IPS-20b (cell line): ENCODE results near the gene CPLANE2.
"Not testable (repeated sequence)": the region's sequence is repeated elsewhere in the genome, so short reads cannot be mapped to it uniquely, and the experiment has no call there.

Source experiments
- H3K27ac ChIP-seq: one replicate; pipeline ENCODE4 v1.5.1; 2013; ENCODE audit warnings: low read length
- H3K27me3 ChIP-seq: 2 replicates; pipeline ENCODE4 v1.6.1; 2013; ENCODE audit warnings: mild to moderate bottlenecking, low read length, inconsistent platforms; ENCODE audit not compliant: insufficient read depth
- H3K36me3 ChIP-seq: 2 replicates; pipeline ENCODE4 v1.6.1; 2013; ENCODE audit warnings: low read depth, mild to moderate bottlenecking, inconsistent platforms, low read length, moderate library complexity; ENCODE audit not compliant: insufficient read depth
- H3K4me1 ChIP-seq: 2 replicates; pipeline ENCODE4 v1.6.1; 2013; ENCODE audit warnings: mild to moderate bottlenecking, control low read depth, inconsistent platforms, low read length, moderate library complexity; ENCODE audit not compliant: insufficient read depth
- H3K4me3 ChIP-seq: 2 replicates; pipeline ENCODE4 v1.5.1; 2013; ENCODE audit warnings: mild to moderate bottlenecking, low read length, inconsistent platforms
- H3K9ac ChIP-seq: 2 replicates; pipeline ENCODE4 v1.6.1; 2013; ENCODE audit warnings: low read depth, mild to moderate bottlenecking, inconsistent platforms, low read length, moderate library complexity
- H3K9me3 ChIP-seq: 2 replicates; pipeline ENCODE4 v1.6.1; 2013; ENCODE audit warnings: mild to moderate bottlenecking, low read depth, low read length, inconsistent platforms; ENCODE audit not compliant: insufficient read depth

Gene CPLANE2

GRCh38 chr1:16257968-16258367 is 21.0 kb upstream of the CPLANE2 start:
- Histone ChIP-seq H3K4me3 (no peak overlapping the region), H3K4me1 (no peaks in the 10 kb centered on the region), H3K36me3 (peaks cover 30% of the 10 kb centered on the region), H3K27me3 (no peaks in the 10 kb centered on the region), H3K9me3 (no peaks in the 10 kb centered on the region), H3K27ac (no peak overlapping the region), H3K9ac (no peak overlapping the region)

DNA sequence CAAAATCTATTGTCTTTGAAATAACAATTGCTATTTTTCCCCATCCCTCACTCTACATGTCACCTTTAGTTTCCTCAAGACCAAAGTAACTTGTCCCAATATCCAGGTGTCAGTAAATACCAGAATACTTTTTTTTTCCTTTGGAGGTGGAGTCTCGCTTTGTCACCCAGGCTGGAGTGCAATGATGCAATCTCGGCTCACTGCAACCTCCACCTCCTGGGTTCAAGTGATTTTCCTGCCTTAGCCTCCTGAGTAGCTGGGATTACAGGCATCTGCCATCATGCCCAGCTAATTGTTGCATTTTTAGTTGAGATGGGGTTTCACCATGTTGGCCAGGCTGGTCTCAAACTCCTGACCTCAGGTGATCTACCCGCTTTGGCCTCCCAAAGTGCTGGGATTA is 20.6 kb upstream of the CPLANE2 start:
- H3K27ac ChIP-seq, H3K9me3 ChIP-seq, H3K4me1 ChIP-seq, H3K27me3 ChIP-seq, H3K9ac ChIP-seq, H3K4me3 ChIP-seq: not testable (repeated sequence)
- H3K36me3 ChIP-seq = peaks cover 35% of the 10 kb centered on the region

DNA sequence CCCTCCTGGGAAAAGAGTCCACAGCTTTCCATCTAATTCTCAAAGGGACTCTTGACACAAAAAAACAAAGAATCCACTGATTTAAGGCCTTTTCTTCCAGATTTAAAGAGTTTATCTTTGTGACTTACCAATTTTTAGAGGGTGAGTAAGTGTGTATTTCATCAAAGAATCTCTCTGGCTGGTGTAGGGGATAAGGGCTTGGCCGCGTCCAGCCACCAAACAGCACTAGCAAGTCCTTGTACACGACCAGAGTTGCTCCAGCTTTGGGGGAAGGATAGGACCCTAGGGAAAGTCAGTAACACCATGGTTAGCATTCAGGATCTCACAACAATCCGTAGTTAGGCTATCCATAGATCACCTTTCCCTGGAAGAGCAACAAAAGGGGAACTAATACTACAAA is 19.5 kb upstream of the CPLANE2 start:
- Histone ChIP-seq H3K4me3 (no peak overlapping the region), H3K9me3 (no peaks in the 10 kb centered on the region), H3K36me3 (peaks cover 45% of the 10 kb centered on the region), H3K27ac (no peak overlapping the region), H3K4me1 (no peaks in the 10 kb centered on the region), H3K27me3 (no peaks in the 10 kb centered on the region), H3K9ac (no peak overlapping the region)

DNA sequence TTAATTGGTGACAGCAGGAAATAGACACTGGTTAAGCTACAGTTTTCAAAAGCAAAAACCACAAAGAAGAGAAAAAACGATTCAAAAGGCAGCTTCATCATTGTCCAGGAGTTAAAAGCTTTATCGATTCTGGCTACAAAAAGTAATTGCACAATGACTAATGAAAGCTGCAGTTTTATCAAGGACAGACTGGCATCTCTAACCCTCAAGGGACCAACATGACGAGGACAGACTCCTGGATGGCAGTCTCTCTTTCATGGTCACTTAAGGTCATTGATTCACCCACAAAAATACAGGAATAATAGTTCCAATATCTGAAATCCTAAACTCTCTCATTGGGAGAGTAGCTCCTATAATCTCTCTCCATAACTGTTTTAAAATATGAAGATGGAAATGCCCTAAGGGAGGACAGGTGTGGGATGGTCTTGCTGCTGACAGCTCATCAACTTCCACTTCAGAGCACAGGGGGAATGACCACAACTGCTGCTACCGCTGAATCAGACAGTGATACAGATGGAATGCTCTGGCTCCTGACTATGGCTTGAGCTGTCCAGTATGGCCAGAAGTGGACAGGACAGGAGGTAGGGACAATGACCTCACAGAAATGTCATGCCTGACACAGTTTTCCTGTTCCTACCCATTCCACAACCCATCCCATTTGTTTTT is 17.4 kb upstream of the CPLANE2 start:
- H3K36me3 ChIP-seq = peaks cover 64% of the 10 kb centered on the region
- H3K27ac ChIP-seq = no peak overlapping the region

DNA sequence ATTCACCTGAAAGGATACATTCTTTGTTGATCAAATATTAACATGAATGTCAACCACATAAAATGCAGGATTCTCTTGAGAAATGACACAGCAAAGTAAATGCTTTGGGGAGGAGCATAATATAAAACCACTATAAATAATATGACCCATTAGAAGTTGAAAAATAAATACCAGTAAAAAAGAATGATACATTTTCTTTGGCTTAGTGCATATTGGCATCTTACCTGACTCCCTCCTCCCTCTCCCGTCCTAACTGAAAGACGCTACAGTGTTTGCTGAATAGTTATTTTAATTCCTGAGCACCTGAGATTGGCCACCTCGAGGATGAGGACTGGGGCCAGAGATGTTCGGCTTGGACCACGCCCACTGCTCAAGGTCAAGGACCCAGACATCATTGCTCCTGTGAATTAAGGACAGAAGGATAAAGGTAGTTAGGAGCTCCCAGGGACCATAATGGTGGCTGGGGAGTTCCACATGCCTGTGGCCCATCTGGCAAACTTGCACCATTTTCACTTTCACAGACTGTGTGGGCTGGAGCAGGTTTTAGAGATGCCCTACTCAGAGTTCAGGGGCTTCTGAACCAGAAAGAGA is 16.4 kb upstream of the CPLANE2 start:
- H3K4me1 ChIP-seq = no peaks in the 10 kb centered on the region
- H3K9ac ChIP-seq = no peak overlapping the region
- H3K36me3 ChIP-seq = peaks cover 72% of the 10 kb centered on the region
- H3K9me3 ChIP-seq = no peaks in the 10 kb centered on the region
- no peaks in the 10 kb centered on the region for H3K27me3 ChIP-seq
- no peak overlapping the region for H3K27ac ChIP-seq
- no peak overlapping the region for H3K4me3 ChIP-seq

More for the DNA sequence above, 17.4 kb upstream of the CPLANE2 start:
- Histone ChIP-seq H3K4me3 (no peak overlapping the region), H3K9ac (no peak overlapping the region), H3K27me3 (no peaks in the 10 kb centered on the region), H3K9me3 (no peaks in the 10 kb centered on the region), H3K4me1 (no peaks in the 10 kb centered on the region)

- Histone ChIP-seq H3K4me1 (no peaks in the 10 kb centered on the region), H3K9me3 (no peaks in the 10 kb centered on the region), H3K27me3 (no peaks in the 10 kb centered on the region), H3K4me3 (no peak overlapping the region), H3K9ac (no peak overlapping the region), H3K36me3 (peaks cover 72% of the 10 kb centered on the region), H3K27ac (no peak overlapping the region)
Measured at GRCh38 chr1:16252912-16253311, 15.9 kb upstream of the CPLANE2 start.

DNA sequence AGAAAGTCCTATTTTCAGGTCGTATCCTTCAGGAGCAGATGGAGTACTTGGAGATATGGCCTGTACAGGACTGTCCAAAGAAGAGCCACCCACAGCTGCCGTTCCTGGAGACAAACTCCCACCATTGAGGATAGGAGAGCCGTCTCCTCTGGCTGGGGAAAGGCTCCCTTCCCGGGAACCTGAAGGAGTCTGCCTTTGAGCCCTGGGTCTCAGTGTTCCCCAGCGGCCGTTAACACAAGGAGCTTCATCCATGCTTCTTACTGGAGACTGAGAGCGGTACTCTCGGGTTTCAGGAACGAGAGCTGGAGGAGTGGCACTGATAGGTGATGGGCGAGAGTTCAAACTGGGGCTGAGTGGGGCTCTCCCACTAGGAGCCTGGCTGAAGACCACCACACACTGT is 14.4 kb upstream of the CPLANE2 start:
- H3K4me3 ChIP-seq = no peak overlapping the region
- no peak overlapping the region for H3K27ac ChIP-seq
- H3K36me3 ChIP-seq = peaks cover 79% of the 10 kb centered on the region
- no peaks in the 10 kb centered on the region for H3K27me3 ChIP-seq
- no peaks in the 10 kb centered on the region for H3K4me1 ChIP-seq
- no peaks in the 10 kb centered on the region for H3K9me3 ChIP-seq
- no peak overlapping the region for H3K9ac ChIP-seq

GRCh38 chr1:16250524-16251251 is 13.7 kb upstream of the CPLANE2 start:
- no peak overlapping the region for H3K9ac ChIP-seq
- H3K4me3 ChIP-seq = no peak overlapping the region
- H3K4me1 ChIP-seq = no peaks in the 10 kb centered on the region
- peaks cover 75% of the 10 kb centered on the region for H3K36me3 ChIP-seq
- H3K9me3 ChIP-seq = no peaks in the 10 kb centered on the region
- H3K27ac ChIP-seq = no peak overlapping the region
- H3K27me3 ChIP-seq = no peaks in the 10 kb centered on the region

DNA sequence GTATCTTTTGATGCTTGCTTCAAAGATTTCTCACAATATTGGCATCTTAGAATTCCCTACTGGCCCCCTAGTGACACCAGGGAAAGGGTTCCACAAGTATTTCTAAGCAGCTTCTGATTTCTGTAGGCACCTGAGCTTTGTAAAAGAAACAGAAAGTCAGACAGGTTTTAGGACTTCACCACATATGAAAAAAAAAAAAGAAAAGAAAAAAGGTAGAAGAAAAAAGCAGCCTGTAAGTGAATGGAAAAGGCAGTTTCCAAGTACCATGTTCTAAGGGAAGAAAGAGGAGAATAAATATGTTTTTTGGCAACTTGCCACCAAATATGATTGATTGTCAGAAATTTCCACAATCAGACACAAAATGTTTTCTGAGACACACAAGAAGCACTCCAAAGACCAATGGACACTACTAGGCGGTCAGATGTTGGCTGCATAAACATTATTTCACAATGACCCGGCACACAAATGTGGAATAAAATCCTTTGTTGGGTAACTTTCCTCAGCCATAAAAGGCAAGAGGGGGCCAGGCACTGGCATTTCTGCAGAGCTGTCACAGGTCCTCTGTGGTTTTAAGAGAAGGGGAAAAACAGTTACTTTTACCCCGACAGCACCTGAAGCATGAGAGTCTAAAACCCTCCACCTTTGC is 12.7 kb upstream of the CPLANE2 start:
- H3K36me3 ChIP-seq = peaks cover 65% of the 10 kb centered on the region
- no peak overlapping the region for H3K4me3 ChIP-seq
- H3K9ac ChIP-seq = no peak overlapping the region
- H3K27me3 ChIP-seq = no peaks in the 10 kb centered on the region
- H3K27ac ChIP-seq = no peak overlapping the region
- no peaks in the 10 kb centered on the region for H3K4me1 ChIP-seq
- H3K9me3 ChIP-seq = no peaks in the 10 kb centered on the region

- Histone ChIP-seq H3K27ac (no peak overlapping the region), H3K27me3 (no peaks in the 10 kb centered on the region), H3K36me3 (peaks cover 58% of the 10 kb centered on the region), H3K4me3 (no peak overlapping the region), H3K9ac (no peak overlapping the region), H3K4me1 (no peaks in the 10 kb centered on the region), H3K9me3 (no peaks in the 10 kb centered on the region)
Measured at GRCh38 chr1:16248603-16249516, 11.9 kb upstream of the CPLANE2 start.

DNA sequence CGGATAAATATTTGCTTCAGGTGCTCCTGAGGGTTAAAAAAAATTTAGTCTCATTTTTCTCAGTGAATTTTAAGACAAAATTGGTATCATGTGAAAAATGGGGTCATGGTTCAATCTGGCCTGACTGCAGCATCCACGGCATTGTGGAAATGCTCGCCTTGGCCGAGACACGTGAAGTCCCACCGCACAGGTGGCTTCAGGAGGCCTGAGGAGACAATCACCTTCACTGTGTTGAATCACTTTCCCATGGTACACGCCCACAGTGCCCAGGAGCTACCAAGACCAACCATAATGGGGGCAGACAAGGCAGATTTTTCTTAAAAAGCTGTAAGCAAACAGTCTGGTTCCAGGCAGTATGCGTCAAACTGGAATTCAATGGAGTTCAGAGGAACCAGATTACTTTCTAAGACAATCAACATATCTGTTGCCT is 11.0 kb upstream of the CPLANE2 start:
- Histone ChIP-seq H3K9me3 (no peaks in the 10 kb centered on the region), H3K27me3 (no peaks in the 10 kb centered on the region), H3K36me3 (peaks cover 49% of the 10 kb centered on the region), H3K27ac (no peak overlapping the region), H3K4me1 (no peaks in the 10 kb centered on the region), H3K4me3 (no peak overlapping the region), H3K9ac (no peak overlapping the region)
